Lung (tissue), 12 donors: ENCODE measurements around the gene LINGO3. TPM values are rescaled to one million over a fixed set of nuclear protein-coding genes. Genes with fewer than 3 reads are reported as not detected.

ENCODE experiments used
- ATAC-seq: fragments of 200-7000 bp; cut with Tn5 transposase; one replicate; pipeline ENCODE4 v1.9.1; 2020; ENCODE audit warnings: moderate number of reproducible peaks; ENCODE audit not compliant: insufficient read depth, low FRiP score
- DNase-seq, 3 donors: peaks; one replicate each; pipeline ENCODE4 v3.0.0-alpha.2; 2013 to 2017
- H3K27ac ChIP-seq, 2 donors: one replicate each; pipeline ENCODE4 v1.5.1; 2013; ENCODE audit warnings: mild to moderate bottlenecking in 2 of 2, moderate library complexity in 2 of 2, control low read depth in 1 of 2, inconsistent platforms in 1 of 2, low read depth in 1 of 2, low read length in 1 of 2
- H3K27me3 ChIP-seq, 3 donors: one replicate each; pipeline ENCODE4 v1.5.1; 2013; ENCODE audit warnings: low read length in 2 of 3; ENCODE audit not compliant: control insufficient read depth in 3 of 3, insufficient read depth in 3 of 3
- H3K36me3 ChIP-seq, 4 donors: one replicate each; pipeline ENCODE4 v1.5.1; 2013; ENCODE audit warnings: low read length in 4 of 4, mild to moderate bottlenecking in 1 of 4, moderate library complexity in 1 of 4; ENCODE audit not compliant: control insufficient read depth in 4 of 4, insufficient read depth in 4 of 4
- H3K4me1 ChIP-seq, 5 donors: one replicate each; pipeline ENCODE4 v1.5.1; 2013; ENCODE audit warnings: low read length in 5 of 5, mild to moderate bottlenecking in 2 of 5, moderate library complexity in 1 of 5; ENCODE audit not compliant: control insufficient read depth in 5 of 5, insufficient read depth in 5 of 5
- H3K4me3 ChIP-seq: one replicate; pipeline ENCODE4 v1.5.1; 2013; ENCODE audit warnings: mild to moderate bottlenecking, control low read depth, moderate library complexity
- H3K9ac ChIP-seq, 2 donors: one replicate each; pipeline ENCODE4 v1.5.1; 2013; ENCODE audit warnings: low read length in 2 of 2, control low read depth in 1 of 2; ENCODE audit not compliant: insufficient read depth in 1 of 2
- H3K9me3 ChIP-seq, 4 donors: one replicate each; pipeline ENCODE4 v1.5.1; 2013; ENCODE audit warnings: low read length in 3 of 4, mild to moderate bottlenecking in 1 of 4, moderate library complexity in 1 of 4; ENCODE audit not compliant: control insufficient read depth in 4 of 4, insufficient read depth in 3 of 4
- WGBS, 2 donors: extraction: QIAGEN DNeasy Blood & Tissue Kit; methylation state at CpG; one replicate each; pipeline ENCODE4 v1.1.7; 2013; 5-methylcytosine and 5-hydroxymethylcytosine counted together
- polyA plus RNA-seq, 2 donors: library from polyadenylated mRNA; stranded (reverse); fragments of 200-250 nt; gene quantifications; one replicate each; pipeline ENCODE4 v1.2.1, GENCODE V29; 2013
- total RNA-seq, 2 donors: library from RNA; depleted of rRNA in 1 of 2; stranded (reverse); fragments of >200 nt in 1 of 2; gene quantifications; one replicate each; pipeline ENCODE4 v1.2.1, GENCODE V29; 2014 to 2021
- TF ChIP-seq, protein P1 (sequence below): IDR thresholded peaks from 2 replicates; pipeline ENCODE4 v1.5.1; 2012; ENCODE audit warnings: mild to moderate bottlenecking; ENCODE audit errors: control extremely low read depth, extremely low read depth
- donor health status: control.
- donor health status: control.
- donor health status: Bipolar disorder and iron deficiency.
- donor health status: healthy.
- donor health status: DM: yes; HTN: yes; CAD: no.

Gene LINGO3
- total and polyA plus RNA-seq, 4 donors = 0.10 to 1.0 (median 0.21) TPM; not detected in 1

DNA sequence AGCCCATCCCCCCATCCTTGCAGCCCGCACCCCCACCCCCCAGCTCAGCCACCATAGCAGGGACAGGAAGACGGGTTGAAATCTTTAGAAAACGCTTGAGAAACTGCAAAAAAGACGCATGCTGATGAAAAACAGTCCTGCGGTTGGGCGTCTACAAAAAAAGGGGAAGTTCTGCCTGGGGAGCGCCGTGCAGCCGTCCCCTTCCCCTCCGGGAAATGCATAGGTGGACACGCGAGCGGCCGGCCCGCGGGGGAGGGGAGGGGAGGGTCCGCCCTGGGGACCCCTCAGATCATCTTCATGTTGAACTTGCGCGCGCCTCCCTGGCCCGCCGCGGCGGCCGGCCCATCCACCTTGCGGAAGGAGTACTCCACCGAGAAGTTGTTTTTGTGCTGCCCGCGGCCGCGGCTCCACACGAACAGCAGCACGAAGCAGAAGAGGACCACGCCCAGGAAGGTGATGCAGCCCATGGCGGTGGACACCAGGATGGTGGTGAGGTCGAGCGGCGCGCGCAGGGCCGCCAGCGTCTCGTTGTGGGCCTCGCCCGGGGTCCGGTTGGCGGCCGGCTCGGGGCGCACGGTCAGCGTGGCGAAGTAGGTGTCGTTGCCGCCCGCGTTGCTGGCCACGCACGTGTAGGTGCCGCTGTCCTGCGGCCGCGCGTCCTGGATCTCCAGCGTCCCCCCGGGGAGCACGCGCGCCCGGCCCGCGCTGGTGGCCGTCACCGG lies 18.1 kb downstream of the LINGO3 start:
- ATAC-seq (peak; percentile 39), DNase-seq (peak in 1 of 3 donors; percentile 16)

DNA sequence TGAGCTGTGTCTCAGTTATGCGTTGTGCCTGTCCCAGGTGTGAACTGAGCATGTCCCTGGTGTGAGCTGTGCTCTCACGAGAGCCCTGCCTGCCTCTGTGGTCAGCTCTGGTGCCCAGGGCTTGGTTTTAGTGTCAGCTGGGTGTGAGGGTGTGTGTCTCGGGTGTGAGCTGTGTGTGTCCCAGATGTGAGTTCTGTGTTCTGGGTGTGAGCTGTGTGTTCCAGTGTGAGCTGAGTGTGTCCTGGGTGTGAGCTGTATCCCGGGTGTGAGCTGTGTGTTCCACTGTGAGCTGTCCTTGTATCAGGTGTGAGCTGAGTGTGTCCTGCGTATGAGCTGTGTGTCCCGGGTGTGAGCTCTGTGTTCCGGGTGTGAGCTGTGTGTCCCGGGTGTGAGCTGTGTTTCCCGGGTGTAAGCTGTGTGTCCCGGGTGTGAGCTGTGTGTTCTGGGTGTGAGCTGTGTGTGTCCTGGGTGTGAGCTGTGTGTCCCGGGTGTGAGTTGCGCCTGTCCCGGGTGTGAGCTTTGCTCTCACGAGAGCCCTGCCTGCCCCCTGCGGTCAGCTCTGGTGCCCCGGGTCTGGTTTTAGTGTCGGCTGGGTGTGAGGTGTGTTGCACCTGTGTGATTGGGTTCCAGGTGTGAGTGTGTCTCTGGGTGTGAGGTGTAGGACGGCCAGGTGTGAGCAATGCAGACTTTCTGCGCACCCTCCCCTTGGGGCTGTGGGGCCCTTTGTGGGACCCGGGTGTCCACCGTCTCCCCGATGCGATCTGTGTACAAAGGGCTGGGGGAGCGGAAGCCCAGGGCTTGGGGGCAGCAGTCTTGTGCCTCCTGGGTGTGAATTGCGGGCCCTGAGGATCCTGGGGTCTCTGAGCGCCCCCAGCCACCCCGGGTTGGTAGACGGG lies 18.9 kb downstream of the LINGO3 start:
- WGBS, 2 donors = 34 to 47% methylated on average over 27 to 28 of the region's 28 CpGs
- peaks cover 0 to 1% (median 0%) of the 10 kb centered on the region in 4 donors for H3K36me3 ChIP-seq
- no peak for DNase-seq
- peaks cover 11 to 55% (median 31%) of the 10 kb centered on the region in 3 donors for H3K27me3 ChIP-seq
- peak overlapping the region in 1 of 2 donors; percentile 70 for H3K27ac ChIP-seq
- TF ChIP-seq, protein P1, sequence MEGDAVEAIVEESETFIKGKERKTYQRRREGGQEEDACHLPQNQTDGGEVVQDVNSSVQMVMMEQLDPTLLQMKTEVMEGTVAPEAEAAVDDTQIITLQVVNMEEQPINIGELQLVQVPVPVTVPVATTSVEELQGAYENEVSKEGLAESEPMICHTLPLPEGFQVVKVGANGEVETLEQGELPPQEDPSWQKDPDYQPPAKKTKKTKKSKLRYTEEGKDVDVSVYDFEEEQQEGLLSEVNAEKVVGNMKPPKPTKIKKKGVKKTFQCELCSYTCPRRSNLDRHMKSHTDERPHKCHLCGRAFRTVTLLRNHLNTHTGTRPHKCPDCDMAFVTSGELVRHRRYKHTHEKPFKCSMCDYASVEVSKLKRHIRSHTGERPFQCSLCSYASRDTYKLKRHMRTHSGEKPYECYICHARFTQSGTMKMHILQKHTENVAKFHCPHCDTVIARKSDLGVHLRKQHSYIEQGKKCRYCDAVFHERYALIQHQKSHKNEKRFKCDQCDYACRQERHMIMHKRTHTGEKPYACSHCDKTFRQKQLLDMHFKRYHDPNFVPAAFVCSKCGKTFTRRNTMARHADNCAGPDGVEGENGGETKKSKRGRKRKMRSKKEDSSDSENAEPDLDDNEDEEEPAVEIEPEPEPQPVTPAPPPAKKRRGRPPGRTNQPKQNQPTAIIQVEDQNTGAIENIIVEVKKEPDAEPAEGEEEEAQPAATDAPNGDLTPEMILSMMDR = no peak
- no peak overlapping the region for H3K9ac ChIP-seq
- peaks cover 0 to 22% (median 9%) of the 10 kb centered on the region in 5 donors for H3K4me1 ChIP-seq
- peaks cover 0 to 2% (median 0%) of the 10 kb centered on the region in 4 donors for H3K9me3 ChIP-seq
- ATAC-seq = no peak
- no peak overlapping the region for H3K4me3 ChIP-seq

More for the DNA sequence above, 18.1 kb downstream of the LINGO3 start:
- 0 to 1% methylated on average over 65 to 74 of the region's 74 CpGs for WGBS, 2 donors
- Histone ChIP-seq H3K4me3 (peak overlapping the region; percentile 34), H3K4me1 (peaks cover 0 to 25% (median 9%) of the 10 kb centered on the region in 5 donors), H3K27ac (peak overlapping the region in 1 of 2 donors; percentile 84), H3K36me3 (peaks cover 0 to 1% (median 0%) of the 10 kb centered on the region in 4 donors), H3K9ac (no peak overlapping the region), H3K27me3 (peaks cover 11 to 59% (median 37%) of the 10 kb centered on the region in 3 donors), H3K9me3 (peaks cover 0 to 2% (median 0%) of the 10 kb centered on the region in 4 donors)
- TF ChIP-seq, protein P1 = no peak

DNA sequence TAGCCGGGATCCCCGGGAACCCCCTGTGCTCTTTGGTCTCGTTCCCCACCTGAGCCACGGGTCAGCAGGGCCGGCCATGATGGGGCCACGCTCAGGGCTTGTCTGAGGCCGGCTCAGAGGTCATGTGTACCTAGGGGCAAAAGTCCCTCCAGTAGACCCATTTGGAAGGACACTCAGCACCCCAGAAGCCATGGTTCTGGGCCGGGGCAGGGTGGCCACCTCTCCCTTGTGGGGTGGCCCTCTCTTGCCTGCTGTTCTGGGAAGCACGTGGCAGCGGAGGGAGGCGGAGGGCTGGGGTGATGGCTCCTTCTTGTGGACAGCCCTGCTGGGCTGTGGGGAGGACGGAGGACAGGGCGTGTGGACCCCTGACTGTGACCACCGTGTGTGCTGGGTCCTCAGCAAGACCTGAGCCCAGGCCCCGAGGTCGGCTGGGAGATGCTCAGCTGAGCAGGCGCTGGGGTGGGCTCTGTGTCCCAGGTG lies 19.6 kb downstream of the LINGO3 start:
- peaks cover 0 to 1% (median 0%) of the 10 kb centered on the region in 4 donors for H3K36me3 ChIP-seq
- peaks cover 11 to 48% (median 26%) of the 10 kb centered on the region in 3 donors for H3K27me3 ChIP-seq
- WGBS, 2 donors = 78 to 82% methylated on average over 17 of the region's 17 CpGs
- no peak overlapping the region for H3K4me3 ChIP-seq
- DNase-seq = no peak
- peak overlapping the region in 1 of 2 donors; percentile 3 for H3K27ac ChIP-seq
- H3K9me3 ChIP-seq = no peaks in the 10 kb centered on the region
- peaks cover 0 to 22% (median 9%) of the 10 kb centered on the region in 5 donors for H3K4me1 ChIP-seq
- no peak for ATAC-seq
- TF ChIP-seq, protein P1 = no peak
- no peak overlapping the region for H3K9ac ChIP-seq
